HG03175 (cell line): Measurements from ENCODE around the gene IGFL1.
"Not testable (repeated sequence)": the region's sequence is repeated elsewhere in the genome, so short reads cannot be mapped to it uniquely, and the experiment has no call there.

Source experiments
- ATAC-seq: cut with Tn5 transposase; IDR thresholded peaks from one replicate; pipeline ENCODE4 v1.9.1; 2021; ENCODE audit warnings: mild to moderate bottlenecking, moderate library complexity; ENCODE audit not compliant: unreplicated experiment

IGFL1 gene

GRCh38 chr19:46229442-46229841 is at the start of gene IGFL1:
Gene IGFL1, plus strand, starts transcription at chr19:46229742. Its CDS starts 33 bp downstream, at chr19:46229775.
- ATAC-seq: no peak

GRCh38 chr19:46180701-46181387 is 48.7 kb upstream of the IGFL1 start:
- no peak for ATAC-seq

GRCh38 chr19:46181388-46181779 is 48.2 kb upstream of the IGFL1 start:
- ATAC-seq: no peak

GRCh38 chr19:46182476-46182875 is 47.1 kb upstream of the IGFL1 start:
- no peak for ATAC-seq

- ATAC-seq: not testable (repeated sequence)
These were observed 44.5 kb upstream of the IGFL1 start for GRCh38 chr19:46184775-46185710.

- no peak for ATAC-seq
These were observed 43.3 kb upstream of the IGFL1 start for GRCh38 chr19:46186101-46186716.

- no peak for ATAC-seq
These were observed 42.8 kb upstream of the IGFL1 start for GRCh38 chr19:46186717-46187101.

GRCh38 chr19:46189971-46190888 is 39.3 kb upstream of the IGFL1 start:
- ATAC-seq: no peak

- ATAC-seq: no peak
These were observed 38.2 kb upstream of the IGFL1 start for GRCh38 chr19:46191356-46191755.

- ATAC-seq: no peak
These were observed 37.6 kb upstream of the IGFL1 start for GRCh38 chr19:46191972-46192371.

- ATAC-seq: not testable (repeated sequence)
These were observed 36.9 kb upstream of the IGFL1 start for GRCh38 chr19:46192626-46192991.

GRCh38 chr19:46192992-46193650 is 36.4 kb upstream of the IGFL1 start:
- no peak for ATAC-seq

- ATAC-seq: no peak
These were observed 35.9 kb upstream of the IGFL1 start for GRCh38 chr19:46193678-46194077.

GRCh38 chr19:46195104-46195503 is 34.4 kb upstream of the IGFL1 start:
- no peak for ATAC-seq

GRCh38 chr19:46195919-46196318 is 33.6 kb upstream of the IGFL1 start:
- ATAC-seq: not testable (repeated sequence)

- ATAC-seq: no peak
These were observed 33.0 kb upstream of the IGFL1 start for GRCh38 chr19:46196410-46197124.

GRCh38 chr19:46197314-46198070 is 32.0 kb upstream of the IGFL1 start:
- no peak for ATAC-seq

GRCh38 chr19:46198756-46199155 is 30.8 kb upstream of the IGFL1 start:
- ATAC-seq: no peak
